Measurements from ENCODE around the gene VMP1.
"Not testable (repeated sequence)": the region's sequence is repeated elsewhere in the genome, so short reads cannot be mapped to it uniquely, and the experiment has no call there.

Gene VMP1

DNA sequence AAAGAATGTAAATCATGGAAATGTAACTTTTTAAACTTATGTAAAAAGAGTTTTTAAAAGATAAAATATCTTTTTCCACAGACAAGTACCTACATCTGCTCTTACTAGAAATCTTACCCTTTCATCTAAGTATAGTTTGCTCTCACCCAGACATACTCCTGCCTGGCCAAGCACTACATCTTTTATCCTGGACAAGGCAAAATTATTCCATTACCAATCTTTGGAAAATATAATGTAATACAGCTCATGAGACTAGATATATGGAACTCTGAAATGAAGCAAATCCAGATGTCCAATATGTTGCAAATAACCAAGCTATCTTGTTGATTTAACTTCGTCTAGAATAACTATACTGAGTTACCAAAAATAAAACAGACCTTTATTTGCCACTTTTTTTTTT lies 50.0 kb downstream of the VMP1 start:
- no peak for TF ChIP-seq CTCF (conservative IDR thresholded peaks at IDR 0.05; ENCODE audit: low read length)
- DNase-seq (ENCODE audit: low read depth): peak; percentile 50

GRCh38 chr17:59757881-59758385 lies 50.5 kb downstream of the VMP1 start:
- H3K4me3 ChIP-seq (ENCODE audit: low read length): no peak overlapping the region
- no peak for TF ChIP-seq CTCF (conservative IDR thresholded peaks at IDR 0.05; ENCODE audit: low read length)
- no peak for DNase-seq (ENCODE audit: low read depth)

More for the DNA sequence above, 50.0 kb downstream of the VMP1 start:
- H3K4me3 ChIP-seq (ENCODE audit: low read length): no peak overlapping the region

GRCh38 chr17:59758998-59759651 lies 51.7 kb downstream of the VMP1 start:
- not testable (repeated sequence) for H3K4me3 ChIP-seq (ENCODE audit: low read length); DNase-seq (ENCODE audit: low read depth)

- no peak for TF ChIP-seq CTCF (conservative IDR thresholded peaks at IDR 0.05; ENCODE audit: low read length)
- DNase-seq (ENCODE audit: low read depth): no peak
- H3K4me3 ChIP-seq (ENCODE audit: low read length): no peak overlapping the region
Measured at GRCh38 chr17:59760160-59760559, 52.7 kb downstream of the VMP1 start.

DNA sequence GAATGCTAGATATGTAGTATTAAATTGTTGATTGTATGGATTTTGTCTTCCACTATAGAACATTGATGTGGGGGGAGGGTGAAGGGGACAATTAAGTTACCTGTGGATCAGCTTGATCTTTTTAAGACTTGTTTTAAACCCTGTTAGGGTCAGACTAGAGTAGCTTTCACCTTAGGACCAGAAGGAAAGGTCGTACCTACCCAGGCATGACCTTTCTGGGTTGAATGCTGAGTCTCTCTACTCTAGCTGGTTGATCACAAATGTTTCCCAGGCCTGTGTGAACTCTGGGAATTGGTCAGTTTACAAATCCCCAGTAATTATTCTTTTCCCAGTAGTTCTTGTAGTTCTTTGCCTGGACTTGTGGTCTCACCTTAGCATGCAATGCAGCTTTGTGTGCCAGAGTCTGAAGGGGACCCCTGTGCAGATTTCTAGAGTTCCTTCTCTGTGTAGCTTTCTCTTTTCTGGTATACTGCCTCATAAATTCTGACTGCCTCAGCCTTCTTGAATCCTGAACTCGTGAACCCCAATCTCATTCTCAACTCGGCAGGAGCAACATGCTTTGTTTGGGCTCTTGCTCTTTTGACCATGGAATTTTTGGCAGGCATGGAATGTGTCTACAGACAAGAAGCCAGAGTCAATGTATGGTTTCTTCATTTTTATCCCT lies 54.1 kb downstream of the VMP1 start:
- no peak overlapping the region for H3K4me3 ChIP-seq (ENCODE audit: low read length)
- TF ChIP-seq CTCF (conservative IDR thresholded peaks at IDR 0.05; ENCODE audit: low read length): no peak
- peak; percentile 96 for DNase-seq (ENCODE audit: low read depth)

DNA sequence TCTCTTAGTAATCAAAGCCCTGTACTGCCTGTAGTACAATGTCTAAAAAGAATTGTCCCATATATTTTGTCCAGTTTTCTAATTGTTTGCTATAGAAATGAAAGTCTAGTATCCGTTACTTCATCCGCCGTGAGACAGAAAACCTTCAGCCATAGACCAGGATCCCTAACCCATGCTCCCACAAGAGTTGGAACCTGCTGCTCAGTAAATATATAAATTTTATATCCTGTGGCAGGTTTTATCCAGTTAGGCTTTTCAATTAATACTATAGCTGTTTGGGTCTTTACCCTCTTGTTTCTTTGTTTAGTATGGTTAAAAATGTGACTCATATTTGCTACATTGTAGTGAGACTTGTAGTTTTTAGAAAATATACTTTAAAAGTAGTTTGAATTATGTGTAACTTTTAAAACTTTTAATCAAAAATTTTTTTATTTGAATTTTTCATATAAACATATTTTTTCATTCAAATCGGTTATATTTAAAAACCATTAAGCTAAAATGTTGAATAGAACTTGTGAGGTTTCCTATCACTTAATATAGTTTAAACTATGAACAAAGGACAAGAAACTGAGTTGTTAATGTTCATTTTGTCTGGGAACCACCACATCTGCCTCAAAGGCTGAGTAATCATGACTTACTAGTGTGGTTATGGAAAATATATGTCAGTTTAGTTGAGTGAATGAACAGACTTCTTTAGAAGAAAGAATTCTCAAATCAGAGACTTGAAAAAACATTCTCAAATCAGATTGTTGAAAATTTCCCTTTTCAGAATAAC lies 54.8 kb downstream of the VMP1 start:
- DNase-seq (ENCODE audit: low read depth): peak; percentile 71
- TF ChIP-seq CTCF (conservative IDR thresholded peaks at IDR 0.05; ENCODE audit: low read length): no peak
- H3K4me3 ChIP-seq (ENCODE audit: low read length): no peak overlapping the region

- DNase-seq (ENCODE audit: low read depth): no peak
- no peak for TF ChIP-seq CTCF (conservative IDR thresholded peaks at IDR 0.05; ENCODE audit: low read length)
- H3K4me3 ChIP-seq (ENCODE audit: low read length): no peak overlapping the region
Measured at GRCh38 chr17:59762824-59763374, 55.4 kb downstream of the VMP1 start.
